GM18870 (cell line): ENCODE results near the gene ITGBL1.
A peak's percentile ranks its signal among the peaks of the same experiment; 100 is the strongest.

Experiments used
- ATAC-seq: cut with Tn5 transposase; IDR thresholded peaks from one replicate; pipeline ENCODE4 v1.9.1; 2021; ENCODE audit warnings: moderate library complexity; ENCODE audit not compliant: unreplicated experiment

Gene ITGBL1

GRCh38 chr13:101691341-101691860 lies 238.9 kb downstream of the ITGBL1 start:
- ATAC-seq, result no peak

- ATAC-seq, result no peak
Measured at GRCh38 chr13:101695870-101696516, 243.5 kb downstream of the ITGBL1 start.

GRCh38 chr13:101697745-101698144 lies 245.3 kb downstream of the ITGBL1 start:
- no peak for ATAC-seq

- ATAC-seq, result no peak
Measured at GRCh38 chr13:101698400-101698799, 245.9 kb downstream of the ITGBL1 start.

GRCh38 chr13:101700598-101700997 lies 248.1 kb downstream of the ITGBL1 start:
- ATAC-seq, result no peak

- no peak for ATAC-seq
Measured at GRCh38 chr13:101703081-101703480, 250.6 kb downstream of the ITGBL1 start.

- no peak for ATAC-seq
Measured at GRCh38 chr13:101703838-101704237, 251.4 kb downstream of the ITGBL1 start.

- ATAC-seq, result no peak
Measured at GRCh38 chr13:101706651-101707050, 254.2 kb downstream of the ITGBL1 start.

- no peak for ATAC-seq
Measured at GRCh38 chr13:101707659-101708058, 255.2 kb downstream of the ITGBL1 start.

GRCh38 chr13:101708115-101708514 lies 255.6 kb downstream of the ITGBL1 start:
- ATAC-seq, result no peak

GRCh38 chr13:101709952-101710351 lies 257.5 kb downstream of the ITGBL1 start:
- ATAC-seq, result no peak

- no peak for ATAC-seq
Measured at GRCh38 chr13:101711307-101712025, 259.0 kb downstream of the ITGBL1 start.

GRCh38 chr13:101712026-101712348 lies 259.5 kb downstream of the ITGBL1 start:
- no peak for ATAC-seq

- no peak for ATAC-seq
Measured at GRCh38 chr13:101714195-101714594, 261.7 kb downstream of the ITGBL1 start.

- no peak for ATAC-seq
Measured at GRCh38 chr13:101717353-101717752, 264.9 kb downstream of the ITGBL1 start.

- ATAC-seq, result no peak
Measured at GRCh38 chr13:101718496-101718895, 266.0 kb downstream of the ITGBL1 start.

GRCh38 chr13:101726681-101727080 lies 274.2 kb downstream of the ITGBL1 start:
- ATAC-seq, result peak; percentile 21

- ATAC-seq, result peak; percentile 42
Measured at GRCh38 chr13:101727118-101727517, 274.6 kb downstream of the ITGBL1 start.

GRCh38 chr13:101728021-101728420 lies 275.5 kb downstream of the ITGBL1 start:
- no peak for ATAC-seq

GRCh38 chr13:101728615-101729014 lies 276.1 kb downstream of the ITGBL1 start:
- no peak for ATAC-seq

GRCh38 chr13:101730420-101731000 lies 278.0 kb downstream of the ITGBL1 start:
- no peak for ATAC-seq

- no peak for ATAC-seq
Measured at GRCh38 chr13:101736566-101736965, 284.1 kb downstream of the ITGBL1 start.
